ENCODE data around the gene PCBP2.
"Not testable (repeated sequence)": the region's sequence is repeated elsewhere in the genome, so short reads cannot be mapped to it uniquely, and the experiment has no call there.

The PCBP2 gene

DNA sequence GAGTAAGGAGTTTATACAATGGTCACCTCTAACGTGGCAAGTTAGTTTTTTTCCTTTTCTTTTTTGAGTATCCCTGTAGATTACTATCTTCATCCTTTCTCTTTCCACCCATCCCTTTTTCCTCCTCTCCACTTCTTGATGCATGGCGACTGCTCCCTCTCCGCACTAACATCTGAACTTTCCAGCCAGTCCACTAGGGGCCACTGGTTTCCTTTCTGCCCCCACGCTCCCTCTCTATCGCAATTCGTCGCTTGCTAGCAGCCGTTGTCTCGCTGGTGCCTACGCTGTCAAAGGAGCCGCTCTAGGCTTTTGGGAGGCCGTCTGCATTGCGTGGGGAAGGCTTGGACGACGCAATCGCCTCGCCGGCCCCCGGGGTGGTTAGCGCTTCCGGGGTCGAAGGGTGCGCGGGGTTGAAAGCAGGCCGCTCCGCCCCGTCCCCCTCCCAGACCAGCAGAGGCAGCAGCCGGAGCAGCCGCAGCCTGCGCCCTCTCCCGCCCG is at the start of gene PCBP2:
Gene PCBP2 (plus strand): TSS at position 442 of the 498 bp plus-strand sequence. CDS start 2,699 bp downstream, outside the sequence.
- DNase-seq (ENCODE audit: low spot score), result peak; percentile 100

DNA sequence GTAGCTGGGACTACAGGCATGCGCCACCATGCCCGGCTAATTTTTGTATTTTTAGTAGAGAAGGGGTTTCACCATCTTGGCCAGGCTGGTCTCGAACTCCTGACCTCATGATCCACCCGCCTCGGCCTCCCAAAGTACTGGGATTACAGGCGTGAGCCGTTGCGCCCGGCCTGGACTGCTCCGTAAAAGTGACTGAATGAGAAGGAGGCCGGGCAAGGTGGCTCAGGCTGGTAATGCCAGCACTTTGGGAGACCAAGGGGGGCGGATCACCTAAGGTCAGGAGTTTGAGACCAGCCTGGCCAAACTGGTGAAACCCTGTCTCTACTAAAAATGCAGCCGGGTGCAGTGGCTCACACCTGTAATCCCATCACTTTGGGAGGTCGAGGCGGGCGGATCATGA is 49.6 kb upstream of the PCBP2 start:
- DNase-seq (ENCODE audit: low spot score), result not testable (repeated sequence)

DNA sequence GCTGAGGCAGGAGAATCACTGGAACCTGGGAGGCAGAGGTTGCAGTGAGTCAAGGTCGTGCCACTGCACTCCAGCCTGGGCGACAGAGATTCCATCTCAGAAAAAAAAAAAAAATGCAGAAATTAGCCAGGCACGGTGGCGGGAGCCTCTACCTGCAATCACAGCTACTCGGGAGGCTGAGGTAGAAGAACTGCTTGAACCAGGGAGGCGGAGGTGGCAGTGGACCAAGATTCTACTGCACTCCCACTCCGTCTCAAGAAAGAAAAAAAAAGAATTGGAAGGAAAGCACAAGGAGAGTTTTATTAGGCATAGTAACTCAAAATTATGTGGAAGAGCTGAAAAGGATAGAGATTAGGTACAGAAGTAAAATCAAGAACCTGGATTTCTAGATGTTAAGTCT is 49.0 kb upstream of the PCBP2 start:
- DNase-seq (ENCODE audit: low spot score), result no peak

DNA sequence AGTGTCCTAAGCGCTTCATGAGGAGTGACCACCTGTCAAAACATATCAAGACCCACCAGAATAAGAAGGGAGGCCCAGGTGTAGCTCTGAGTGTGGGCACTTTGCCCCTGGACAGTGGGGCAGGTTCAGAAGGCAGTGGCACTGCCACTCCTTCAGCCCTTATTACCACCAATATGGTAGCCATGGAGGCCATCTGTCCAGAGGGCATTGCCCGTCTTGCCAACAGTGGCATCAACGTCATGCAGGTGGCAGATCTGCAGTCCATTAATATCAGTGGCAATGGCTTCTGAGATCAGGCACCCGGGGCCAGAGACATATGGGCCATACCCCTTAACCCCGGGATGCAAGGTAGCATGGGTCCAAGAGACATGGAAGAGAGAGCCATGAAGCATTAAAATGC is 41.0 kb upstream of the PCBP2 start:
- no peak for DNase-seq (ENCODE audit: low spot score)

DNA sequence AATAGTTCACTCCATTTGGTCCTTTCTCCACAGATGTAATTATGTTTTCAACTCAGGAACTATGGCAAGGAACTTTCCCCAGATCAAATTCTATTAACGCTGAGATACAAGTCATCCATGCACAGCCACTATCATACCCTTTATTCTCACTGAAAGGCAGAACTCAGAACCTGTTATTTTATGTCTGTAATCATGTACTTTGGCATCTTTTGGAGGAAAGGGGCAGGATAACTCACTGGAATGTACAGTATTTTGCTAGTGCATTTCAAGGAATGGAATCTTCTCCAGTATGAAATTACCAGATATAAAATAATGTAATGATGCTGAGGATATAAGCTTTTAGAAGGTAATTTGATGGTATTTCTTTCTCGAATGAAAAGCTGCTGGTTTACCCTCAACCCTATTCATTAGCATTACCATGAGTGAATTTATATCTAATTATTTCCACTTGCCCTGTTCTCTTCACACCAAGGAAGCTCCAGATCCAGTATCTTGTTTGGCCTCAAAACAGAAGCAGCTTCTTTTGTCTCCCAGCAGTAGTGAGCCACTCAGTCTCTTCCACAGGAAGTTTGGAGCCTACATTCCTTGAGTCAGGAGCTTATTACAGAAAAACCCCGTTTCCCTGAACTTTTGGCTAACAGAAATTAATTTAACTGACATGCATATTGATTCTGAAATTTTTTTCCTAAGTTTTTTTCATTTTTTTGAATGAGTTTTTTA is 38.3 kb upstream of the PCBP2 start:
- no peak for DNase-seq (ENCODE audit: low spot score)

DNA sequence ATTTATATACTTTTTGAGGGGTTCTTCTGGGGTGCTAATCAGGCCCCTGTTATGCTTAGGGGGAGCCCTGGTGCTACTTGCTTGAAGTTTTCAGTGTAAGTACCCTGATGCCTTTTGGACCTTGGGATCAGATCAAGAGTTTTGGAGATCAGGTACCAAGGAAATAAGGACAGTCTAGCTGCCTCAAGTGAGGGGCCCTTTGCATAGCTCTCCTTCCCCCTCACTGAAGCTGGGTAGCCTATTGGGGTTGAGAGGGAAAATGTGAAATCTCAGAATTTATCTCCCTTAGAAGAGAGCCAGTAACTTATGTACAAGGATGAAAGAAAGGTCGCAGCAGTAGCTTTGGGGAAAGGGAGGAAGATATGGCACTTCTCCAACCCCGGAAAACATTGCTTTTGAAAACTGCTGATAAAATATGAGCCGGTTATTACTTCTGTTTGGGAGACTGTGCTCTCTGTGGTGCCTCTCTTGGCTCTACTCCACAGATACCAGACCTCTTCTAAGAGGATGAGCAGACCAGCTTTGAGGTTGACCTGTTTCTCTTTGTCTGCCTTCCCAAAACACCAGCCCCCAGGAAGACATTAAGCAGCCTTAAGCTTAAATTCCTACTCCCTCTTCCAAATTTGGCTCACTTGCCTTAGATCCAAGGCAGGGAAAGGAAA is 37.0 kb upstream of the PCBP2 start:
- no peak for DNase-seq (ENCODE audit: low spot score)

DNA sequence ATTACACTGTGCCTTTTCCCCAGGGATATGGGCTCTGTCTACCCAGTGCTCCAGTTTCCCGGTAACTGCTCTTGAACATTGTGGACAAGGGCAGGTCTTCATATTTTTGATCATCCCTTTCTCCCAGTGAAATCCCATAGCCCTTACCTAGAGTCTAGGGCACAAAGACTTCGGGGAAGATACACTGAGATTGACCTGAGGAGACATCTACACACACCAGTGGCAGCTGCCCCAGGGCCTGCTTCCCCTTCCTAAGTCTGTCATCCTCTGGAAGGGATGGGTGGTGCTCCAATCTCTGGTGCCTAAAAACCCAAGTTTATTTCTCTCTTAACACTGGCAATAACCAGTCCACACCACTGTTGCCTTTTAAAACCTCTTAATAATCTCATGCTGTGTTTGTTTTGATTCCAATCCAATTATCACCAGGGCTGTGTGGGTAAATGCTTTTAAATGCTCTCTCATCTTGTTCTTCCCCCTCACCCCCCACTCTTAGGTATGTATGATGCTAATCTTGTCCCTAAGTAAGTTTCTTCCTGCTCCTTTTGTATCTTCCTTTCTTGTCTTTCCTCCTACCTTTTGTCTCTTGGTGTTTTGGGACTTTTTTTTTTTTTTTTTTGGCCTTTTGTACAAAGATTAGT is 36.0 kb upstream of the PCBP2 start:
- DNase-seq (ENCODE audit: low spot score), result not testable (repeated sequence)

DNA sequence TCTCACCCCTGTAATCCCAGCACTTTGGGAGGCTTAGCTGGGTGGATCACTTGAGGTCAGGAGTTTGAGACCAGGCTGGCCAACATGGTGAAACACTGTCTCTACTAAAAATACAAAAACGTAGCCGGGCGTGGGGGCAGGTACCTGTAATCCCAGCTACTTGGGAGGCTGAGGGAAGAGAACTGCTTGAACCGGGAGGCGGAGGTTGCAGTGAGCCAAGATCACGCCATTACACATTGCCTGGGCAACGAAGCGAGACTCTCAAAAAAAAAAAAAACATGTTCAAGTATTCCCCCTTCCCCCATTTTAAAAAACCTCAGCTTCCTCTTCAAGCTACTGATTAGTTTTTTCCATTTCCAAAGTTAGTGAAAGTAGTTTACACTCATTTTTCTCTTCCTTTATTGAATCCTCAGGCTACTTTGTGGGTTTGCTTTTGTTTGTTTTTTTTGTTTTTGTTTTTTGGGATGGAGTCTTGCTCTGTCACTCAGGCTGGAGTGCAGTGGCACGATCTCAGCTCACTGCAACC is 34.5 kb upstream of the PCBP2 start:
- DNase-seq (ENCODE audit: low spot score), result not testable (repeated sequence)

DNA sequence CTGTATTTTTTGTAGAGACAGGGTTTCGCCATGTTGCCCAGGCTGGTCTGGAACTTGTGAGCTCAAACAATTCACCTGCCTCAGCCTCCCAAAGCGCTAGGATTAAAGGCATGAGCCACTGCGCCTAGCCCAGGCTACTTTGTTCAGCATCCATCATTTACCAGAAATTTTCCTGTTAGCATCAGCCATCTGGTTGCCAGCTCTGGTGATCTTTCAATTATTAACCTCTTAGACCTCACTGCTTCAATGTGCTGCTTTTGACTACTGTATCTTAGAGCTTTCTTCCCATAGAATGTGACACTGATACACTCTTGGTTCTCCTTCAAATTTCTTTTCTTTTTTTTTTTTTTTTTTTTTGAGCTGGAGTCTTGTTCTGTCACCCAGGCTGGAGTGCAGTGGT is 33.7 kb upstream of the PCBP2 start:
- DNase-seq (ENCODE audit: low spot score), result no peak

DNA sequence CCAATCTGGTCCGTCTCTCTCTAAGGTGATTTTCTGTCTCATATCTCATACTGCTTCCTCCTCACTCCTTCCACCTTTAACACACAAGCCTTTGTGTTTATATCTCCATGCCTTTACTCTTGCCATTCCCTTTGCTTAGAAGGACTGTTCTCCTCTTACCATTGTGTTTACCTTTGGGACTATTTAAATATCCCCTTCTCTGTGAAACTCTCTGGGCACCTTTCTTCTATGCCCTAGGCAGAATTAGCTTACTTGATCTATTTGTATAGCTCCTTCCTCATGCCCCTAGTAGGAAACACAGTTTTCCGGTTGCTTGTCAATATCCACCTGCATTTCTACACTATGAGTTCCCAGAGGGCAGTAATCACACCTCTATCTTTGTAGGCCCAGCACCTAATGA is 32.1 kb upstream of the PCBP2 start:
- DNase-seq (ENCODE audit: low spot score), result no peak

DNA sequence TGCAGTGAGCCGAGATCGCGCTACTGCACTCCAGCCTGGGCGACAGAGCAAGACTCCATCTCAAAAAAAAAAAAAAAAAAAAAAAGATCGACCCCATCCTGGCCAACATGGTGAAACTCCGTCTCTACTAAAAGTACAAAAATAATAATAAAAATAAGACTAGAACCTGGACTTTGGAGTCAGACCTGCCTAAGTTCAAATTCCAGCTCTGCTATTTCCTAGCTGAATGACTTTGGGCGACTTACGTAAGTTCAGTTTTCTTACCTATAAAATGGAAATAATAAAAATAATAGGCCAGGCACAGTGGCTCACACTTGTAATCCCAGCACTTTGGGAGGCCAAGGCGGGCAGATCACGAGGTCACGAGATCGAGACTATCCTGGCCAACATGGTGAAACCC is 29.7 kb upstream of the PCBP2 start:
- not testable (repeated sequence) for DNase-seq (ENCODE audit: low spot score)

DNA sequence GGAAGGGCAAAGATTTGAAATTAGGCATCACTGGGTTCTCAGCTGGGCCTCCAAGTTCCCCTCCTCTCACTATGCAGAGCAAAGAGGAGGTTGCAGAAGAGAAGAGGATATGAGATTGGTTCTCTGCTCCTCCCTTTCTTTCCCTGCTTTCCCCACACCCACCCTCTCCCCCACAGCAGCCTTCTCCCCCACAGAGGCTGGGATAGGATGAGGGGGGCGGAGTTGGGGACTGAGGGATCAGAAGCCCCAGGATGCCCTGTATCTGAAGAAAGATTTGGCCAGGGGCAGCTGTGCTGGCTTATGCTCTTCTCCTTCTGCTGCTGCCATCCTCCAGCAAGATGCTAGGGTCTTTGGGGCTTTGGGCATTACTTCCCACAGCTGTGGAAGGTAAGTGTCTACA is 28.3 kb upstream of the PCBP2 start, which contains the start of gene AMHR2:
Gene AMHR2 (plus strand): TSS at position 259 of the 400 bp plus-strand sequence. CDS start 80 bp downstream, at position 339.
- DNase-seq (ENCODE audit: low spot score), result no peak

DNA sequence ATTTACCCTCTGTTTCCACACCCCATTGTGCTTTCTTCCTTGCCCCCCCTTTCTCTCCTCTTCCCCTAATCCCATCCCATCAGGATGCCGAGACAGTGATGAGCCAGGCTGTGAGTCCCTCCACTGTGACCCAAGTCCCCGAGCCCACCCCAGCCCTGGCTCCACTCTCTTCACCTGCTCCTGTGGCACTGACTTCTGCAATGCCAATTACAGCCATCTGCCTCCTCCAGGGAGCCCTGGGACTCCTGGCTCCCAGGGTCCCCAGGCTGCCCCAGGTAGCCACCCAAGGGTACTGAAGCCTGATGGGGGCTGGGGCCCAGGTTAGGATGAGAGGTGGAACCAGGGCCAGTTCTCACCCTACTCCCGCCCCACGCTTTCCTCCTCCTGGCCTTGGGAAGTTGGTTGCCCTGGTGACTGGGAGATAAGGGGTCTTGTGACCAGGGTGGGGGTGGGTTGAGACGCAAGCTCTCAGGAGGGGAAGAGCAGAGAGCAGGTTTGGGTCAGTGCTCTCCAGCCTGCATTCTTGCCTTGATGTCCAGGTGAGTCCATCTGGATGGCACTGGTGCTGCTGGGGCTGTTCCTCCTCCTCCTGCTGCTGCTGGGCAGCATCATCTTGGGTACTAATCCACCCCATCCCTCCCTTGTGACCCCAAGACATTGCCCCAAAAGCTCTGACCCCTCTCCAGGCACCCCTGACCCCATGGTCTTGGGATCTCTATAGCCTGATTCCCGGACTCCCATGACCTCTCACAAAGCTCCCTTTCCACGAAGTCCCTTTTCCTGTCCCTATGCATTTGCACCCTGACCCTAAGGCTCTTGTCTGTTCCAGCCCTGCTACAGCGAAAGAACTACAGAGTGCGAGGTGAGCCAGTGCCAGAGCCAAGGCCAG is 27.0 kb upstream of the PCBP2 start:
- DNase-seq (ENCODE audit: low spot score), result no peak

DNA sequence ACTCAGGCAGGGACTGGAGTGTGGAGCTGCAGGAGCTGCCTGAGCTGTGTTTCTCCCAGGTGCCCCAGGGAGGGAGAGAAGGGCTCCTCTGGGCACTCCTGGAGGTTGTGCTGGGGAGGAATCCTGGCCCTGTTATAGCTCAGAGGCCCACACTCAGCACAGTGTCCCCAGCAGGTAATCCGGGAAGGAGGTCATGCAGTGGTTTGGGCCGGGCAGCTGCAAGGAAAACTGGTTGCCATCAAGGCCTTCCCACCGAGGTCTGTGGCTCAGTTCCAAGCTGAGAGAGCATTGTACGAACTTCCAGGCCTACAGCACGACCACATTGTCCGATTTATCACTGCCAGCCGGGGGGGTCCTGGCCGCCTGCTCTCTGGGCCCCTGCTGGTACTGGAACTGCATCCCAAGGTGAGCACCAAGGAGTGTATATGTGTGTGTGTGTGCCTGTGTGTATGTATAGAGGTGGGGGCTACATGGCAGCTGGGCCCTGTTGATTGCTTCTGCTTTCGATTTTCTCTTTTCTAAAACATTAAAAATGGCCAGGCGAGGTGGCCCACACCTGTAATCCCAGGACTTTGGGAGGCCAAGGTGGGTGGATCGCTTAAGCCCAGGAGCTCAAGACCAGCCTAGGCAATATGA is 26.3 kb upstream of the PCBP2 start:
- DNase-seq (ENCODE audit: low spot score), result no peak

DNA sequence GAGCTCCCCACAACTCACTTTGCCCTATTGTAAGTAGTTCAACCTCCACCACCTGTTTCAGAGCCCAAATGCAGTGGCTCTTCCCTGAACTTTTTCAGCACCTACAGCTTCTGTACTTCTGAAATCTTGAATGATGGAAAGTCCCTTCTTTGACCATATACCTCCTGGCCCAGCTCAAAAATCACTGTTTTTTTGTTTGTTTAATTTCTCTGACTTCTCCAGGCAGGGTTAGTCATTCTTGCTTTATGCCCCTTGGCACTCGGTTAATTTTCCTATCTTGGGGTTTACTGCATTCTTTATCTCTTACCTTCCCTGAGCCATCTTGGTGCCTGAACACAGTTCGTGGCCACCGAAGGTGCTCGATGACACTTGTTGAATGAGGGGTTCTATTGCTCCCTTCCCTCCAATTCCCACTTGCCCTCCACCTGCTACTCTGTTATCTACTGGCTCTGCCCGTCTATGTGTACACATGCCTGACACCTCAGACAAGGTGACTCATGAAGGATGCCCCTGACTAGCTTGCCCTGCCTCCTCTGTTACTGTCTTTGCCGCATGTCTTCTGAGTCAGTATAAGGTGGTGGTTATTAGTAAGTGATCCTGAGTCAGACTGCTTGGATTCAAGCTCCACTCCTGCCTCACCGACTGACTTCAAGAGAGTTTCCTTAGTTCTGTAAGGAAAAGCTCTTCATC is 23.9 kb upstream of the PCBP2 start:
- no peak for DNase-seq (ENCODE audit: low spot score)

DNA sequence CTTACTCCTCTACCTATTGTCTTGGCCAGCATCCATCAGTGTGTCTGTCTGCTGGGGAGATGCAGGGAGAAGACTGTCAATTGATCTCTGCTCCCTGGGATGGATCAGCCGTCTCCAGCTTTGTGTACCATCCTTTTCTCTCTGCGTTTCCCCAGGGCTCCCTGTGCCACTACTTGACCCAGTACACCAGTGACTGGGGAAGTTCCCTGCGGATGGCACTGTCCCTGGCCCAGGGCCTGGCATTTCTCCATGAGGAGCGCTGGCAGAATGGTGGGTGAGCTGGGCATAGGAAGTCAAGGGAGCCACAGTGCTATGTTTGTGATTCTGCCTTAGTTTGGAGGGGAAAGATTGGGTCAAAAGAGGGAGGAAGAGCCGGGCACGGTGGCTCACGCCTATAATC is 23.2 kb upstream of the PCBP2 start:
- DNase-seq (ENCODE audit: low spot score), result no peak

DNA sequence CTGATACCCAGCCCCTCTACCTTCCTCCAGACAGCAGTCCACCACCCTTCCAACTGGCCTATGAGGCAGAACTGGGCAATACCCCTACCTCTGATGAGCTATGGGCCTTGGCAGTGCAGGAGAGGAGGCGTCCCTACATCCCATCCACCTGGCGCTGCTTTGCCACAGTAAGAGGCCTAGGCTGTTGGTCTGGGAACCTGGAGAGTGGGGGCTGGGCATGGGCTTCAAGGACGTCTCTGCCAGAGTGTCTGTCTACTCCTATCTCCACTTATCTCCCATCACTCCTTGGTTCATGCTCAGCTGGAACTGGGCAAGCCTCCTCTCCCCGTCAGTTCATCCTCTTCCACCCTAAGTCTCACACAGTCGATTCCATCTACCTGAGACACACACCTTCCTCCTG is 21.8 kb upstream of the PCBP2 start:
- no peak for DNase-seq (ENCODE audit: low spot score)

DNA sequence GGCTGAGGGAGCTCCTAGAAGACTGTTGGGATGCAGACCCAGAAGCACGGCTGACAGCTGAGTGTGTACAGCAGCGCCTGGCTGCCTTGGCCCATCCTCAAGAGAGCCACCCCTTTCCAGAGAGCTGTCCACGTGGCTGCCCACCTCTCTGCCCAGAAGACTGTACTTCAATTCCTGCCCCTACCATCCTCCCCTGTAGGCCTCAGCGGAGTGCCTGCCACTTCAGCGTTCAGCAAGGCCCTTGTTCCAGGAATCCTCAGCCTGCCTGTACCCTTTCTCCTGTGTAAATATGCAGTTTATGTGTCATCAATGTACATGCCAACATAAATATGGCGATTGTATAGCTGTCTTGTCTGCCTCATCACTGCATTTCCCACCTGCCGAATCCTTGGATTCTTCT is 20.7 kb upstream of the PCBP2 start:
- no peak for DNase-seq (ENCODE audit: low spot score)

DNA sequence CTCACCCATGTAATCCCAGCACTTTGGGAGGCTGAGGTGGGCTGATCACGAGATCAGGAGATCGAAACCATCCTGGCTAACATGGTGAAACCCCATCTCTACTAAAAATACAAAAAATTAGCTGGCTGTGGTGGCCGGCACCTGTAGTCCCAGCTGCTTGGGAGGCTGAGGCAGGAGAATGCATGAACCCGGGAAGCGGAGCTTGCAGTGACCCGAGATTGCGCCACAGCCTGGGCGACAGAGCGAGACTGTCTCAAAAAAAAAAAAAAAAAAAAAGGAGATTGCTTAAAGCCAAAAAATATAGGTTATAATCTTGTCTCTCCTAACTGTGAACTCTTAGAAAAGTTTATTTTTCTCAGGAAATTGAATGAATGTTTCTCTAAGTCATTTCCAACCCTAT is 16.6 kb upstream of the PCBP2 start:
- DNase-seq (ENCODE audit: low spot score), result not testable (repeated sequence)

DNA sequence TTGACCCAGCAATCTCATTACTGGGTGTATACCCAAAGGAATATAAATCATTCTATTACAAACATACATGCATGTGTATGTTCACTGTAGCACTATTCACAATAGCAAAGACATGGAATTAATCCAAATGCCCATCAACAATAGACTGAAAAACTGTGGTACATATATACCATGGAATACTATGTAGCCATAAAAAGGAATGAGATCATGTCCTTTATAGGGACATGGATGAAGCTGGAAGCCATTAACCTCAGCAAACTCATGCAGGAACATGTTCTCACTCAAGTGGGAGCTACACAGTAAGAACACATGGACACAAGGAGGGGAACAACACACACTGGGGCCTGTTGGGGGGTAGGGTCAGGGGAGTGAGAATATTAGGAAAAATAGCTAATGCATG is 12.3 kb upstream of the PCBP2 start:
- DNase-seq (ENCODE audit: low spot score), result not testable (repeated sequence)

Data from putamen (tissue), 1 donor.